Subcutaneous adipose tissue (tissue), 4 donors: Measurements from ENCODE around the gene TMEM212. TPM values are rescaled to one million over a fixed set of nuclear protein-coding genes. Genes with fewer than 3 reads are reported as not detected.

ENCODE experiments used
- CTCF ChIP-seq: fragments of 450-650 bp; IDR thresholded peaks from one replicate; pipeline ENCODE4 v1.5.1; 2016; ENCODE audit warnings: low read depth, mild to moderate bottlenecking, control low read depth, antibody characterized with exemption, moderate library complexity
- total RNA-seq, 4 donors: library from RNA; depleted of rRNA; stranded (reverse); fragments of >200 nt; gene quantifications; one replicate each; pipeline ENCODE4 v1.1.0, GENCODE V29; 2016

TMEM212 gene
- total RNA-seq, 4 donors from 2014 or later, result 0.17 TPM; not detected in 3

GRCh38 chr3:171850960-171851659 is 8.0 kb downstream of the TMEM212 start:
- no peak for TF ChIP-seq CTCF

- TF ChIP-seq CTCF, result no peak
These were observed 8.5 kb downstream of the TMEM212 start for GRCh38 chr3:171851660-171852058.

DNA sequence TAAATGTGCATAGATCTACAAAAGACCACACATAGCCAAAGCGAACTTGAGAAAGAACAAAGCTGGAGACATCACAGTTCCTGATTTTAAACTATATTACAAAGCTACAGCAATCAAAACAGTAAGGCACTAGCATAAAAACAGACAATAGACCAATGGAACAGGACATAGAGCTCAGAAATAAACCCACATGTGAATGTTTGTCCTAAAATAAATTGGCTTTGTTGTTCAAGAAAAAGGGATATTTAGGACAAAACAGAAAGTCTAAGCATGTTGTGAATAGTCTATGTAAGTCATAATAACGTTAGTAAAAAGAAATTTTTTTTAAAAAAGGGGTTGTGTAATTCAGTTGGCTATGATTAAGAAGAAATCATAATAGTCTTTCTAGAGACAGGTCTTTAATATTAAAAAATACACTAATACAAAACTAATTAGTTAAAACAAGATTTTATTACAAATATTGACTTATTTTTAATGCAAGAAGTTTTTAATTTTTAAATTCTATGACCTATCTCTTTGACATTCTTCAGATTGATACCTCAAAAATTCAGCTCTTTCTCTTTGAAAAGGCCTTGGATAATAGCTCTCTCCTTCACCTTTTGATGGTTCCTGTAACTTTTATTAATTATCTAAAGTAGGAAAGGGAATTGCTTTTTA is 11.6 kb downstream of the TMEM212 start:
- TF ChIP-seq CTCF, result no peak

- TF ChIP-seq CTCF, result no peak
These were observed 17.8 kb downstream of the TMEM212 start for GRCh38 chr3:171860830-171861535.

GRCh38 chr3:171862392-171862791 is 19.2 kb downstream of the TMEM212 start:
- TF ChIP-seq CTCF, result no peak

DNA sequence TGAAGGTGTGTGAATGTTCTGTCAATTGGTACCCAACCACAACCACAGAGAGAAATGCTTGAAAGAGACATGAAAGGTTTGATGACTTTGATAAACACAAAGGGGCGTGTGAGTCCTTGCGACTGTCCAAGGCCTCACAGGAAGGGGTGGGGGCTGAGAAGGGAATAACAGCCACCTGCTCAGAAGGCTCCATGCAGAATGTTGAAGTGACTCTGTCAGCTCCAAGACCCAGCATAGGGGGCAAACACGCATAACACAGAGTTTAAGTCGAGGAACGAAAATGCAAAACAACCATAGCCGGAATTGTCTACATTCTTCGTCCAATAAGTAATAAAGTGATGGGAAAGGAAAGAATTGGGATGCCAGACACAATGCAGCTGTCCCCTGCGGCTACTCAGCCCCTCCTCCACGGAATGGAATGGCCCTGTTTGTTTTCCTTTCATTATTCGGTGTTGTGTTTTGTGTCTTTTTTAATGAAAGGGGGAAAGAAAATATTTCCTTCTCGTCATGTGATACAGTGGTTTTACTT is 19.9 kb downstream of the TMEM212 start:
- no peak for TF ChIP-seq CTCF

DNA sequence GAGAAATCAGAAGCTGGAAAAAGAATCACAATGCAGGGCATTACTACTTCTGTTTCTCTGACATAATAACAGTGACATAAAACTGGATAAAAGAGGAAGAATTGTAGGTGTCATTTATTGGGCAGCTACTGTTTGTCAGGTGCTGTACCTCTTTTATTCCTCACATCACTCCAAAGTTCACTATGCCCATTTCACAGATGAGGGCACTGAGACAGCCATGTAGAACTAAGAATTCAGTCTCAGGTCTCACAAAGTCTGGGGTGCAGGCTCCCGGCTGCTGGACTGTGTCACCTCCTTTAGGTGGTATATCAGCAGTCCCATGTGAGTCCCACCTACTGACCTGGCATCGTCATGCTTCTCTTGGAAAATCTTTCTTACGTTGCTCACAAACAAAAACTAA is 20.8 kb downstream of the TMEM212 start:
- no peak for TF ChIP-seq CTCF
